Esophagus (tissue), 2 donors: Measurements from ENCODE around the gene SEL1L2. TPM values are rescaled to one million over a fixed set of nuclear protein-coding genes. Genes with fewer than 3 reads are reported as not detected.

Source experiments
- H3K27ac ChIP-seq, 2 donors: one replicate each; pipeline ENCODE4 v1.5.1; 2013; ENCODE audit warnings: low read depth in 2 of 2, mild to moderate bottlenecking in 2 of 2, inconsistent platforms in 1 of 2, low read length in 1 of 2, moderate library complexity in 1 of 2
- H3K27me3 ChIP-seq, 2 donors: one replicate each; pipeline ENCODE4 v1.6.1; 2013; ENCODE audit warnings: low read length in 2 of 2, control low read depth in 1 of 2, mild to moderate bottlenecking in 1 of 2; ENCODE audit not compliant: insufficient read depth in 2 of 2, control insufficient read depth in 1 of 2
- H3K36me3 ChIP-seq, 2 donors: one replicate each; pipeline ENCODE4 v1.6.1; 2013; ENCODE audit warnings: low read length in 1 of 2; ENCODE audit not compliant: control insufficient read depth in 2 of 2, insufficient read depth in 2 of 2
- H3K4me1 ChIP-seq, 2 donors: one replicate each; pipeline ENCODE4 v1.6.1; 2013; ENCODE audit warnings: low read length in 1 of 2; ENCODE audit not compliant: control insufficient read depth in 2 of 2, insufficient read depth in 2 of 2
- H3K4me3 ChIP-seq, 2 donors: one replicate each; pipeline ENCODE4 v1.5.1; 2013; ENCODE audit warnings: low read length in 2 of 2, mild to moderate bottlenecking in 2 of 2, low read depth in 1 of 2, moderate library complexity in 1 of 2
- H3K9me3 ChIP-seq, 2 donors: one replicate each; pipeline ENCODE4 v1.6.1; 2013; ENCODE audit warnings: mild to moderate bottlenecking in 2 of 2, low read depth in 1 of 2, low read length in 1 of 2, moderate library complexity in 1 of 2; ENCODE audit not compliant: control insufficient read depth in 2 of 2, insufficient read depth in 1 of 2
- whole genome bisulfite sequencing, 2 donors: extraction: QIAGEN DNeasy Blood & Tissue Kit; methylation state at CpG; one replicate each; pipeline ENCODE4 v1.1.7; 2013; 5-methylcytosine and 5-hydroxymethylcytosine counted together
- polyA plus RNA-seq, 2 donors: library from polyadenylated mRNA; stranded (reverse); fragments of 200-250 nt; gene quantifications; one replicate each; pipeline ENCODE4 v1.2.3, GENCODE V29; 2013
- donor health status: healthy with polysubstance abuse.
- donor health status: Bipolar disorder and iron deficiency.

The SEL1L2 gene
- polyA plus RNA-seq, 2 donors: not detected

DNA sequence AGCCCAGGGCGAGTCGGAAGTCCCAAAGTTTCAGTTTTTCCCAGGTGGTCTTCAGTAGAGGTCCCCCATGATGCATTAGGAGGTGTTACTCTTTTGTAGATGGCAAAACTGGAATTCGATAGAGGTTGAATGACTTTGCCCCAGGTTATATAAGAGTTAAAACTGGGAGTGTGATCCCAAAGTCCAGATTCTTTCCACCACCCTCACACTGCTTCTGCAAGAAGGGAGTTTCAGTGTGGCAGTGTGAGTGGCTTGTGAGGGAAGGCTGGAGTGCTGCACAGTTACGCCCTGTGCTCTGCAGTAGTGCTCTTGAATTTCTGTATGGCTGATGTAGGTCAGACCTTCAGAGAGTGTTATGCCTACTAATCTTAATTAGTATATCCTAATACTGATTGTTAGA, 175.7 kb downstream of the SEL1L2 start:
- no peaks in the 10 kb centered on the region for H3K4me1 ChIP-seq
- WGBS, 2 donors: 83 to 92% methylated on average over 4 of the region's 4 CpGs
- H3K4me3 ChIP-seq: no peak overlapping the region
- peaks cover 10 to 16% of the 10 kb centered on the region in 2 donors for H3K36me3 ChIP-seq
- no peaks in the 10 kb centered on the region for H3K9me3 ChIP-seq
- no peaks in the 10 kb centered on the region for H3K27me3 ChIP-seq
- no peak overlapping the region for H3K27ac ChIP-seq

DNA sequence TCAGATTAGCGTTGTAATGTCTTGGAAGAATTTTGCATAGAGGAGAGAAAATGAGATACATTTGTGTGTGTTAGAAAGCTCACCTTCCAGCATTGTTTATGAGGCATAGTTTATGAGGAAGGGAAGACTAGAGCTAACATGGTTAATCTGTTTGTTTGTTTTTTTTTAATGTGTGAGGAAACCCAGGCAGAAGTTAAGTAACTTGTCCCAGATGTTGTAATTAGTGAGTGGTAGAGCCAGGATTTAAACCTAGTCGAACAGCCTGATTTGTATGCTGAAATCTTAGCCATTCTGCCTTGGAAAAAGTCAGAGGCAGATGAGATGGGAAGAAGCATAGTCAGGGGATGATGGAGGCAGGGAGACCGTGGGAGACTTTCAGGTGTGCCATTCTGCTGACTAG, 176.5 kb downstream of the SEL1L2 start:
- H3K36me3 ChIP-seq: peaks cover 11 to 16% of the 10 kb centered on the region in 2 donors
- no peaks in the 10 kb centered on the region for H3K9me3 ChIP-seq
- 53 to 65% methylated on average over 3 of the region's 3 CpGs for WGBS, 2 donors

DNA sequence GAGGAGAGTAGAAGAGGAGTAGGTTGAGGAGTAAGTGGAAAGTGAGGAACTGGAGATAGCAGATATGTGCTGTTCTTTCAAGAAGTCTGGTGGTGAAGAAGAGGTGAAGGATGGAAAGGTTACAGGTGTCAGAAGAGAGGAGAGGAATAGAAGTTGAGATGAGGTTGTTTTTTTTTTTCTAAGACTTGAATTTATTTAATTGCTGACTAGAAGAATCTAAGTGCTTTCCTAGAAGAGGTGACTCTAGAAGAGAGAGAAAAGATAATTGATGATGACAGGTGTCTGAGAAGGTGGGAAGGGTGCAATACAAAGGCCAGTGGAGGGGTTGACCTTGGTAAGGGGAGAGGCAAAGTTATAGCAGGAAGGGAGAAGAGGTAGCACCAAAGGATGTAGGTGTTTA, 180.0 kb downstream of the SEL1L2 start:
- H3K27ac ChIP-seq: no peak overlapping the region
- H3K36me3 ChIP-seq: peaks cover 11 to 12% of the 10 kb centered on the region in 2 donors
- no peaks in the 10 kb centered on the region for H3K27me3 ChIP-seq
- H3K4me1 ChIP-seq: no peaks in the 10 kb centered on the region
- H3K9me3 ChIP-seq: no peaks in the 10 kb centered on the region
- no peak overlapping the region for H3K4me3 ChIP-seq

More for the DNA sequence above, 176.5 kb downstream of the SEL1L2 start:
- H3K4me1 ChIP-seq: no peaks in the 10 kb centered on the region
- no peaks in the 10 kb centered on the region for H3K27me3 ChIP-seq
- no peak overlapping the region for H3K4me3 ChIP-seq
- H3K27ac ChIP-seq: no peak overlapping the region

DNA sequence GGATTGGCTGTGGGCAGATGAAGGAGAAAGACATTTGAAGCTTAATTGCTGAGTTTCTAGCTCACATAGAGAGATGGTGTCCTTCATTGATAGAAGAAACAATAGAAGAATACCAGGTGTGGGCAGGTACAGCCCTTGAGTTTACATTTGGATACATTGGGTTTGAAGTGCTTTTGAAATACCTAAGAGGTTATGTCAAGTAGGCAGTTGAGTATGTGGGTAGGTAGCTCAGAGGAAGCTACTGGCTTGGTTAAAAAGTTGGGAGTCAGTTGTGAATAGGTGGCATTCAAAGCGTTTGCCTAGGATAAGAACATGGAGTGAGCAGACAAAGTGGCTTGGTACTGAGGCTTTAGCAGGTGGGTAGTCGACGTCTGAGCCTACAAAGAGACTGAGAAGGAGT, 180.6 kb downstream of the SEL1L2 start:
- Histone ChIP-seq H3K4me1 (no peaks in the 10 kb centered on the region), H3K36me3 (peaks cover 11 to 12% of the 10 kb centered on the region in 2 donors), H3K27ac (no peak overlapping the region), H3K4me3 (no peak overlapping the region), H3K9me3 (no peaks in the 10 kb centered on the region), H3K27me3 (no peaks in the 10 kb centered on the region)
- 92 to 93% methylated on average over 3 of the region's 3 CpGs for WGBS, 2 donors

DNA sequence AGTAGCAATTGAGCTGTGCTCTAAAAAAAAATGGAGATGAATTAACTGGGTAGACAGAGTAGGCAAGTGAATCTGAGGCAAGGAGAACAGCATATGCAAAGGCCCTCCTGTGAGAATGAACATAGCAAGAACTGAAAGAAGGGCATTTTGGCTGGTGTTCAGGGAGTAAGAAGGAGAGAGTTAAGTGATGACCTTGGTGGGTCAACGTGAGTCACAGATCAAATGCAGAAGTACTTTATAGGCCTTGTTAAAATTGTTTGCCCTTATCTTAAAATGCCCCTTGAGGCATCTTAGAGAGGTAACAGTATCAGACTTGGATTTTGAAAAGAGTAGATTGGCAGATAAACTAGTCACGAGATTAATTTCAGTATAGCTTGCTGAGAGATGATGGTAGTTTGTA, 181.0 kb downstream of the SEL1L2 start:
- Histone ChIP-seq H3K36me3 (peaks cover 8 to 11% of the 10 kb centered on the region in 2 donors), H3K27ac (no peak overlapping the region), H3K27me3 (no peaks in the 10 kb centered on the region), H3K4me1 (no peaks in the 10 kb centered on the region), H3K4me3 (no peak overlapping the region), H3K9me3 (no peaks in the 10 kb centered on the region)
- 79 to 96% methylated on average over 2 of the region's 2 CpGs for WGBS, 2 donors

DNA sequence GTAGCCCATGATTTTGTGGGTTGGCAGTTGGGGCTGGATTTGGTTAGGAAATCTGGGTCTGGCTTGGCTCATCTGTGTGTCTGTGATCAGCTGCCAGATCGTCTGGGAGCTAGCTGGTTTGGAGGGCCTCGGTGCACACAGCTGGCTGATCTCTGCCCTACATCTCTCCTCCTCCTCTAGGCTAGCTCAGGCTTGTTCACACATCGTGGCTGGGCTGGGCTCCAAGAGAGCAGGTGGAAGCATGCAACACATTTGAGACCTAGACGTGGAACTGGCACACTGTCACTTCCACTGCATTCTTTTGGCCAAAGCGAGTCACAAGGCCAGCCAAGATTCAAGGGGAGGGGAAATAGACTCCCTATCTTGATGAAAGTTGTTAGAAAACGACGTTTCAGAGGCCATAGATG, 189.7 kb downstream of the SEL1L2 start:
- H3K36me3 ChIP-seq: peaks cover 4 to 8% of the 10 kb centered on the region in 2 donors

DNA sequence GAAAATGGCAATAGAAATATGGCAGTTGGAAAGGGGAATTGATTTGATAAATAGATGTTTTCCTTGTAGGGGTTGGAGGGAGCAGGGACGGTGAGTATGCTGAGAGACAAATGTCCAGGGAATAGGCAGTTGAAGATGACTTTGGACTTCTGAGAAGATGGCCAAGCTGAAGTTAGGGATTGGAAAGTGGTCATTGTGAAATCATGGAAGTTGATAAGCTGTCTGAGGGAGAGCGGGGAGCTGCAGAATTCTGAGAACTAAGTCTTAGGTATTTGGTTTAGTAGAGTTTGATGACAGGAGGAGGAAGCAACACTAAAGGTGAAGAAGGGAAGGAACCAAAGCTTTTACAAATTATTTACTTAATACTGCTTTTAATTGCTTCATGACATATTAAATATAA, 190.4 kb downstream of the SEL1L2 start:
- H3K27me3 ChIP-seq: no peaks in the 10 kb centered on the region
- H3K4me1 ChIP-seq: peaks cover 0 to 4% of the 10 kb centered on the region in 2 donors
- H3K4me3 ChIP-seq: no peak overlapping the region
- WGBS, 2 donors: 79% methylated on average over 2 of the region's 2 CpGs
- no peak overlapping the region for H3K27ac ChIP-seq
- no peaks in the 10 kb centered on the region for H3K9me3 ChIP-seq
- peaks cover 8 to 9% of the 10 kb centered on the region in 2 donors for H3K36me3 ChIP-seq

More for the DNA sequence above, 189.7 kb downstream of the SEL1L2 start:
- Histone ChIP-seq H3K9me3 (no peaks in the 10 kb centered on the region), H3K27ac (peak overlapping the region; percentile 47 to 65), H3K4me1 (peaks cover 0 to 4% of the 10 kb centered on the region in 2 donors), H3K4me3 (no peak overlapping the region), H3K27me3 (no peaks in the 10 kb centered on the region)
- WGBS, 2 donors: 19 to 28% methylated on average over 7 of the region's 7 CpGs

Other genes with a start within 250 kb of the SEL1L2 start
- gene ESF1, start 205.7 kb downstream of the SEL1L2 start, polyA plus RNA-seq: 1 to 10 TPM; 6.4 to 8.8 TPM
- 10 to 100 TPM; 12.8 to 21.7 TPM for gene NDUFAF5, start 205.6 kb downstream of the SEL1L2 start, polyA plus RNA-seq
- gene MACROD2, start 4.9 kb upstream of the SEL1L2 start, polyA plus RNA-seq: 1 to 10 TPM in 1 of 2 donors, under 1 TPM in 1; 0.64 to 1.9 TPM